ENCODE data around the gene CARD11.

DNA sequence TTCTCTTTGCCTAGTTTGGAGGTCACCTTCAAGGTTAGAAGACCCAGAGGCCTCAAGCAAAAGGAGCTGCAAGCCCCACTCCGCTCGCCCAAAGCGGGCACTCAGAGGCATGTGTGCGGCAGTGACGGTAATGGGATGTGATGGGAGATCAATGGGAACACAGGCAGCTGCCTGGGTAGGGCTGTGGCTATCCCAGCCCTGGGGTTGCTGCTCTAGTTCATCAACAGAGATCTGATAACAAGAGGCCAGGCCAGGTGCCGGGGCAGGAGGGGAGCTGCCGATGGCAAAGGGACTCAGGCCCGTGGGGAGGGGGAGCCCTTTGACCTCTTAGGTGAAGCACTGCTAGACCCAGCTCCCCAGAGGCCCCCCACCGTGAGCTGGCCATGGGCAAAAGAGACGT, 147.5 kb downstream of the CARD11 start:
- TF ChIP-seq, protein P1, sequence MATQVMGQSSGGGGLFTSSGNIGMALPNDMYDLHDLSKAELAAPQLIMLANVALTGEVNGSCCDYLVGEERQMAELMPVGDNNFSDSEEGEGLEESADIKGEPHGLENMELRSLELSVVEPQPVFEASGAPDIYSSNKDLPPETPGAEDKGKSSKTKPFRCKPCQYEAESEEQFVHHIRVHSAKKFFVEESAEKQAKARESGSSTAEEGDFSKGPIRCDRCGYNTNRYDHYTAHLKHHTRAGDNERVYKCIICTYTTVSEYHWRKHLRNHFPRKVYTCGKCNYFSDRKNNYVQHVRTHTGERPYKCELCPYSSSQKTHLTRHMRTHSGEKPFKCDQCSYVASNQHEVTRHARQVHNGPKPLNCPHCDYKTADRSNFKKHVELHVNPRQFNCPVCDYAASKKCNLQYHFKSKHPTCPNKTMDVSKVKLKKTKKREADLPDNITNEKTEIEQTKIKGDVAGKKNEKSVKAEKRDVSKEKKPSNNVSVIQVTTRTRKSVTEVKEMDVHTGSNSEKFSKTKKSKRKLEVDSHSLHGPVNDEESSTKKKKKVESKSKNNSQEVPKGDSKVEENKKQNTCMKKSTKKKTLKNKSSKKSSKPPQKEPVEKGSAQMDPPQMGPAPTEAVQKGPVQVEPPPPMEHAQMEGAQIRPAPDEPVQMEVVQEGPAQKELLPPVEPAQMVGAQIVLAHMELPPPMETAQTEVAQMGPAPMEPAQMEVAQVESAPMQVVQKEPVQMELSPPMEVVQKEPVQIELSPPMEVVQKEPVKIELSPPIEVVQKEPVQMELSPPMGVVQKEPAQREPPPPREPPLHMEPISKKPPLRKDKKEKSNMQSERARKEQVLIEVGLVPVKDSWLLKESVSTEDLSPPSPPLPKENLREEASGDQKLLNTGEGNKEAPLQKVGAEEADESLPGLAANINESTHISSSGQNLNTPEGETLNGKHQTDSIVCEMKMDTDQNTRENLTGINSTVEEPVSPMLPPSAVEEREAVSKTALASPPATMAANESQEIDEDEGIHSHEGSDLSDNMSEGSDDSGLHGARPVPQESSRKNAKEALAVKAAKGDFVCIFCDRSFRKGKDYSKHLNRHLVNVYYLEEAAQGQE (IDR thresholded peaks at IDR 0.05; ENCODE audit: borderline replicate concordance), result no peak
- no peak for TF ChIP-seq RAD21 (conservative IDR thresholded peaks at IDR 0.05)
- no peak for TF ChIP-seq EZH2 (IDR thresholded peaks at IDR 0.05; ENCODE audit: borderline replicate concordance, insufficient read depth, low read length, poor library complexity, severe bottlenecking)
- no peak for TF ChIP-seq TAF1 (IDR thresholded peaks at IDR 0.05; ENCODE audit: low read depth)
- TF ChIP-seq EP300 (conservative IDR thresholded peaks at IDR 0.05; ENCODE audit: poor library complexity, severe bottlenecking), result no peak
- TF ChIP-seq, protein P2, sequence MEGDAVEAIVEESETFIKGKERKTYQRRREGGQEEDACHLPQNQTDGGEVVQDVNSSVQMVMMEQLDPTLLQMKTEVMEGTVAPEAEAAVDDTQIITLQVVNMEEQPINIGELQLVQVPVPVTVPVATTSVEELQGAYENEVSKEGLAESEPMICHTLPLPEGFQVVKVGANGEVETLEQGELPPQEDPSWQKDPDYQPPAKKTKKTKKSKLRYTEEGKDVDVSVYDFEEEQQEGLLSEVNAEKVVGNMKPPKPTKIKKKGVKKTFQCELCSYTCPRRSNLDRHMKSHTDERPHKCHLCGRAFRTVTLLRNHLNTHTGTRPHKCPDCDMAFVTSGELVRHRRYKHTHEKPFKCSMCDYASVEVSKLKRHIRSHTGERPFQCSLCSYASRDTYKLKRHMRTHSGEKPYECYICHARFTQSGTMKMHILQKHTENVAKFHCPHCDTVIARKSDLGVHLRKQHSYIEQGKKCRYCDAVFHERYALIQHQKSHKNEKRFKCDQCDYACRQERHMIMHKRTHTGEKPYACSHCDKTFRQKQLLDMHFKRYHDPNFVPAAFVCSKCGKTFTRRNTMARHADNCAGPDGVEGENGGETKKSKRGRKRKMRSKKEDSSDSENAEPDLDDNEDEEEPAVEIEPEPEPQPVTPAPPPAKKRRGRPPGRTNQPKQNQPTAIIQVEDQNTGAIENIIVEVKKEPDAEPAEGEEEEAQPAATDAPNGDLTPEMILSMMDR (IDR thresholded peaks at IDR 0.05; ENCODE audit: poor library complexity, severe bottlenecking), result no peak
- no peak for TF ChIP-seq SMC3 (conservative IDR thresholded peaks at IDR 0.05; ENCODE audit: poor library complexity)
- no peak for TF ChIP-seq POLR2AphosphoS5 (IDR thresholded peaks at IDR 0.05)
